PFSK-1 (cell line): ENCODE measurements around the gene UTP11.

Source experiments
- POLR2AphosphoS5 ChIP-seq: IDR thresholded peaks from 2 replicates; pipeline ENCODE4 v1.6.1; 2012; ENCODE audit warnings: low read depth, mild to moderate bottlenecking, control low read depth, low read length, moderate library complexity
- SIN3A ChIP-seq: IDR thresholded peaks from 2 replicates; pipeline ENCODE4 v1.6.1; 2012; ENCODE audit warnings: mild to moderate bottlenecking, low read length, moderate library complexity, borderline replicate concordance; ENCODE audit not compliant: insufficient read depth
- TF ChIP-seq, protein P1 (sequence below), 2 experiments: IDR thresholded peaks; 2 replicates each; pipeline versions ENCODE4 v1.6.1 to v1.8.0; 2011 to 2012; ENCODE audit warnings: low read depth in 2 of 2, low read length in 2 of 2, control low read depth in 1 of 2, inconsistent platforms in 1 of 2, mild to moderate bottlenecking in 1 of 2, moderate library complexity in 1 of 2; ENCODE audit not compliant: insufficient read depth in 1 of 2

DNA sequence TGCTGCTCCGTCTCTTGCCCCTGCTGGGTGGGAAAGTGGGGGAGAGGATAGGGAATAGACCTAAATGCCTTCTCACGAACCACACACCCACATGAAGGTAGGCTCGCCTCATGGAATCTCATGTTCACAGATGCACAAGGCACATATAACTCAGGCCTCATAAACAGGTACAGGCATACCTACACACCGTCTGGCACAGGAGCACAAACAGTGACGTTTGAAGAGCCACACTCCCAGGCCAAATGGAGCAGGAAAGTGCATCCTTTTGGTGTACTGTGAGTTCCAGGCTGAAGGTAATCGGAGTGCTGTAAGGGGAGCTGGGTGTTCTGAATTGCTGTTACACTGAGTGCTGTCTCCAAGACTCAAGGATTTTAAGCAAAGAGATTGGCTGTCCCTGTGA is 13.1 kb downstream of the UTP11 start:
- TF ChIP-seq POLR2AphosphoS5 (no peak), SIN3A (no peak)
- TF ChIP-seq, protein P1, sequence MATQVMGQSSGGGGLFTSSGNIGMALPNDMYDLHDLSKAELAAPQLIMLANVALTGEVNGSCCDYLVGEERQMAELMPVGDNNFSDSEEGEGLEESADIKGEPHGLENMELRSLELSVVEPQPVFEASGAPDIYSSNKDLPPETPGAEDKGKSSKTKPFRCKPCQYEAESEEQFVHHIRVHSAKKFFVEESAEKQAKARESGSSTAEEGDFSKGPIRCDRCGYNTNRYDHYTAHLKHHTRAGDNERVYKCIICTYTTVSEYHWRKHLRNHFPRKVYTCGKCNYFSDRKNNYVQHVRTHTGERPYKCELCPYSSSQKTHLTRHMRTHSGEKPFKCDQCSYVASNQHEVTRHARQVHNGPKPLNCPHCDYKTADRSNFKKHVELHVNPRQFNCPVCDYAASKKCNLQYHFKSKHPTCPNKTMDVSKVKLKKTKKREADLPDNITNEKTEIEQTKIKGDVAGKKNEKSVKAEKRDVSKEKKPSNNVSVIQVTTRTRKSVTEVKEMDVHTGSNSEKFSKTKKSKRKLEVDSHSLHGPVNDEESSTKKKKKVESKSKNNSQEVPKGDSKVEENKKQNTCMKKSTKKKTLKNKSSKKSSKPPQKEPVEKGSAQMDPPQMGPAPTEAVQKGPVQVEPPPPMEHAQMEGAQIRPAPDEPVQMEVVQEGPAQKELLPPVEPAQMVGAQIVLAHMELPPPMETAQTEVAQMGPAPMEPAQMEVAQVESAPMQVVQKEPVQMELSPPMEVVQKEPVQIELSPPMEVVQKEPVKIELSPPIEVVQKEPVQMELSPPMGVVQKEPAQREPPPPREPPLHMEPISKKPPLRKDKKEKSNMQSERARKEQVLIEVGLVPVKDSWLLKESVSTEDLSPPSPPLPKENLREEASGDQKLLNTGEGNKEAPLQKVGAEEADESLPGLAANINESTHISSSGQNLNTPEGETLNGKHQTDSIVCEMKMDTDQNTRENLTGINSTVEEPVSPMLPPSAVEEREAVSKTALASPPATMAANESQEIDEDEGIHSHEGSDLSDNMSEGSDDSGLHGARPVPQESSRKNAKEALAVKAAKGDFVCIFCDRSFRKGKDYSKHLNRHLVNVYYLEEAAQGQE (IDR thresholded peaks at IDR 0.05; ENCODE audit: insufficient read depth in 1 of 2, low read depth in 2 of 2, low read length in 2 of 2), result no peak
